ENCODE measurements around the gene MDN1. TPM values are rescaled to one million over a fixed set of nuclear protein-coding genes. Genes with fewer than 3 reads are reported as not detected.

The MDN1 gene
- total RNA-seq, 1 donor from 2014 or later: 25.8 TPM

GRCh38 chr6:89694428-89694827, 125.2 kb downstream of the MDN1 start:
- no peak for DNase-seq (ENCODE audit: low read depth)

DNA sequence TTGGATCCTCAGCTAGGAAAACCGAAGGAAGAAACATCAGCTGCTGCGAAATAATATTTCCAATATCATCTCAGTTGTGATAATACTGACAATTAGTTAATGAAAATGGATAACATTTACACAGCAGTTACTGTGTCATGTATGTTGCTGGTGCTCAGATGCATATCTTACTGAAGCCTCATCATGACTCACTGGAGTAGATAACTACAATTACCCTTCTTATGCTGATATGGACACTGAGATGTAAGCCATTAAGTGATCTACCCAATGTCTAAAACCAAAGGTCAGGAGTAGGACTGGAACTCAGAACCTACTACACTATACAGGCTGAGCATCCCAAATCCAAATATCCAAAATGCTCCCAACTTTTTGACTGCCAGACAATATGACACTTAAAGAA, 126.4 kb downstream of the MDN1 start:
- no peak for DNase-seq (ENCODE audit: low read depth)

DNA sequence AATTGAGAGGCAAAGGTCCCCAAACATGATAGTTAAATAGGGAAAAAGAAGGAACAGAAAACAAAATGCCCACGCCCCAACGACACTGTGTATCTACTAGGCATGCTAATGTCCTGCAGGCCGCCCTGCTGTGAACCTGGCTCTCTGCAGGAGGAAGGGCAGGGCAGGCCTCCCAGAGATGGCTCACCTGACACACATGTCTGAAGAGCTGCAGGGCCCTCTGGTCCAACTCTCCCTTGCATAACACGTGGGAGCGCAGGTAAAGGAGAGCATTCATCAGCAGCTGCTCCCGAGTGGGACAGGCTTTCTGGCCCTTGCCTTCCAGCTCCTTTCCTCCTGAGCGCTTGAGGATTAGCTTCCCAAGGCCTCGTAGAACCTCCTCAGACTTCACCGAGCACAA, 127.3 kb downstream of the MDN1 start:
- DNase-seq (ENCODE audit: low read depth): no peak

- no peak for DNase-seq (ENCODE audit: low read depth)
Observed at GRCh38 chr6:89690944-89691324, 128.7 kb downstream of the MDN1 start.

- DNase-seq (ENCODE audit: low read depth): no peak
Observed at GRCh38 chr6:89689732-89690131, 129.9 kb downstream of the MDN1 start.

GRCh38 chr6:89688328-89688727, 131.3 kb downstream of the MDN1 start:
- DNase-seq (ENCODE audit: low read depth): no peak

- no peak for DNase-seq (ENCODE audit: low read depth)
Observed at GRCh38 chr6:89685311-89685710, 134.3 kb downstream of the MDN1 start.

DNA sequence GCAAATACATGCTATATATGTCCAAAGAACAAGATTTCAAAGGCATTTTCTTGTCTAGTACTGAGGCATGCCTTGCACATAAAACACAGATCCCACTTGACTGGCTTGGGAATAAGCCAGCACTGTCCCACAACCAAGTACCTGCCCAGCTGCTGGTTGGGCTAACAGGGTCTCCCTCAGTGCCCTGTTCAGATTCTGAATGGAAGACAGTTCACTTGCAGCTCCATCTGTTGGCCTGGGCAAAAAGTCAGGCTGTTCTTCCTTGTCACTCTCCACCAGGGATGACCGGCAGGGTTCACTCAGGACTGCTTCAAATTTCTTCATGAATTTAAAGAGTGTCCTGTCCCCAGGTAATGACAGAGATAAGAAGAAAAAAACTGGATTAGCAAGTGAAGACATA, 136.6 kb downstream of the MDN1 start:
- DNase-seq (ENCODE audit: low read depth): no peak

DNA sequence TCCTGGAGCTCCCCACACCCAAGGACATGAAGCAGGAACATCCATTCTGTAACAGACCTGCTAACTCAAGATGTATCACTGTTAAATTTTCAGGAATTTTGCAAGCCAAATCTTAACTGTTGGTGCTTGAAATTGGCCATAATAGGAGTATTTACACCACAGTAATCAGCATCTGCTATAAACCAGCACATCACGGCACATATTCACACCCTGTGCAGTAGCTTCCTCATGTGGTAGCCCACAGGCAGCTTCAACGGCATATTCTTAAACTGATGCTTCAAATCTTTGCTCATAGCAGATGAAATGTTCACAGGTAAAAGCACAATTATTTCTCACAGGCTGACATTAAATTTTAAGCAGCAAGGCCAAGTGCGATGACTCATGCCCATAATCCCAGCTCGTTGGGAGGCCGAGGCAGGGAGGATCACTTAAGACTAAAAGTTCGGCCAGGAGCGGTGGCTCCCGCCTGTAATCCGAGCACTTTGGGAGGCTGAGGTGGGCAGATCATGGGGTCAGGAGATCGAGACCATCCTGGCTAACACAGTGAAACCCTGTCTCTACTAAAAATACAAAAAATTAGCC, 137.5 kb downstream of the MDN1 start:
- no peak for DNase-seq (ENCODE audit: low read depth)

GRCh38 chr6:89680551-89680950, 139.0 kb downstream of the MDN1 start:
- no peak for DNase-seq (ENCODE audit: low read depth)

GRCh38 chr6:89680150-89680549, 139.4 kb downstream of the MDN1 start:
- DNase-seq (ENCODE audit: low read depth): no peak

DNA sequence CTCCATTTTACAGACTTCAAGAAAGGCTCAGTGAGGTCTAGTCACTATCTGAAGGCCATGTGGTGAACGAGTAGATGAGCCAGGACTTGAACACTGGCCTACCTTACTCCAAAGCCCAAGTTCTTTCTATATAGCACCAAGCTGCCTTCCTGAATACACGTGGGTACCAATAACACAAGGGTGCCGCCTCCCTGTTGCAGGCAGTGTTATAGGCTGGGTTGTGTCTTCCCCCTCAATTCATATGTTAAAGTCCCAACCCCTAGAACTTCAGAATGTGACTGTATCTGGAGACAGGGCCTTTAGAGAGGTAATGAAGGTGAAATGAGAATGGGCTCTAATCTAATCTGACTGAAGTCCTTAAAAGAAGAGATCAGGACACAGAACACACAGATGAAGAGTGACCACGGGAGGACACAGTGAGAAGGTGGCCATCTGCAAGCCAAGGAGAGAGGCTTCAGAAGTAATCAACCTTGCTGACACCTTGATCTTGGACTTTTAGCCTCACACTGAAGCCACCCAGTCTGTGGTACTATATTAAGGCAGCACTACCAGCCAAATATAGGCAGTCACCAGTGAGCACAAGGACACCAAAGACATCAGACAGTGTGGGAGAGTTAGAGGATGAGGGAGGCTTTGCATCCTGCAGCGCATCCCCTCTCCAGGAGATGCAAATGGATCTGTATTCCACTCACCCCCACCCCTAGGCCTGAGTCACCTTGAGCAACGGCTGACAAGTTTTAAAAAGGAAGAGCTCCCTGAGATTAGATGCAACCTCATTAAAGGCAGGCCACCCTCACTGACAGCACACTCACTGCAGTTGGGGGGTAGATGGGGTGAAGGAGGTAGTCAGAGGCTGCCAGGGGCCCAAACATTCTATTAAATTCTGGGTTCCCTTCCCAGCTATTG, 140.1 kb downstream of the MDN1 start:
- DNase-seq (ENCODE audit: low read depth): no peak

DNA sequence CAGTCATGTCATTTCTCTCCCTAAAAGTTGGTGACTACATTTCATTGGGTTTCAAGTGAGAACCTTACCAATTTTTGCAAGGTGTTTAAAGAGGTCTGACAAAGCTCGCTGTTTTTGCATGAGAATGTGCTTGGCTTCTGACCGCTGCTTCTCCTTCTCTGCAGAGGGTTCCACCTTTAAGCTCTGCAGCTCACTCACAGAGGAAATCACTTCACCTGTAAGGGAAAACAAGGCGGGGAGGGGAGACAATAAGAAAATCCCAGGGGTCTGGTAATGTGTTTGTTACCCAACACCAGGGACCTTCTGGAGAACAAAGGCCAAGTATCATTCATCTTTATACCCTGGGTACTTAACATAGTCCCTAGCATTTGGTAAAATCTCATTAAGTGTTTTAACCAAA, 141.1 kb downstream of the MDN1 start:
- DNase-seq (ENCODE audit: low read depth): no peak

- DNase-seq (ENCODE audit: low read depth): no peak
Observed at GRCh38 chr6:89675949-89676748, 143.4 kb downstream of the MDN1 start.

GRCh38 chr6:89670935-89671565, 148.5 kb downstream of the MDN1 start:
- DNase-seq (ENCODE audit: low read depth): no peak

GRCh38 chr6:89669002-89669401, 150.6 kb downstream of the MDN1 start:
- peak; percentile 68 for DNase-seq (ENCODE audit: low read depth)

- no peak for DNase-seq (ENCODE audit: low read depth)
Observed at GRCh38 chr6:89667872-89668556, 151.6 kb downstream of the MDN1 start.

- DNase-seq (ENCODE audit: low read depth): no peak
Observed at GRCh38 chr6:89662659-89663223, 156.9 kb downstream of the MDN1 start.

DNA sequence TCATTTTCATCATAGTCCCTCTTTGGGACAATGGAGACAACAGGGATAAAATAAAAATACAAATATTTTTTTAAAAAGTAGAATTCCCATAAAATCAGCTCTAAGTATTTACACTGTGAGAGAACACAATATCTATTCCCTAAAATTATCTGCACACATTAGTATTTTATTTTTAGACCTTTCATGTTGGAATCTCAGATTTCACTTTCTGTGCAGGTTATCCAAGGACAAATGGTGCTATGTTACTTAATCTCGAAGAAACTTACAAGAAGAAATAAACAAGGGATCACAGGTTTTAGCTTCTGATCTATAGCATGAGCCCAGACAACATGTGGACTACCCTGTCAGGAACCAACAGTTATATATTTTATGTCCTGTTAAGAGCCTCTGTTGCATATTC, 158.0 kb downstream of the MDN1 start:
- DNase-seq (ENCODE audit: low read depth): peak; percentile 56

DNA sequence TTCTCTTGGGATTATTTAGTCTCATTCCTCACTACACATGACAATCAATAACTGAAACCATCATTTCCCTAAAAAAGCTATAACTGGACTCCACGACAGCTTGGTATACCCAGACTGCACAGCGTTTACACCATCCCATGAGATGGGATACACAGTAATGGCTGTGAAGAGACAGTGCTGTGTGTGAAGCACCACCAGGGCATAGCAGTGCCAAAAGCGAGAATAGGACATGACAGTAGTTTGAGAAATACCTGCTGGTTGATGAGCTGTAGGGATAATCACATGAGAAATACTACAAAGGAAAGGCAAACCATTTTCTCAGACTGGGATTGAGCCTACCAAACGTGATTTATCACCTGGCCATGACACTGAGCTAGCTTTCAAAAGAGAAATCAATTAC, 158.6 kb downstream of the MDN1 start:
- DNase-seq (ENCODE audit: low read depth): no peak
